GM19397 (cell line): ENCODE measurements around the gene CALHM1.

Experiments
- ATAC-seq: cut with Tn5 transposase; IDR thresholded peaks from one replicate; pipeline ENCODE4 v1.9.1; 2021; ENCODE audit warnings: mild to moderate bottlenecking, moderate library complexity; ENCODE audit not compliant: unreplicated experiment

Gene CALHM1

DNA sequence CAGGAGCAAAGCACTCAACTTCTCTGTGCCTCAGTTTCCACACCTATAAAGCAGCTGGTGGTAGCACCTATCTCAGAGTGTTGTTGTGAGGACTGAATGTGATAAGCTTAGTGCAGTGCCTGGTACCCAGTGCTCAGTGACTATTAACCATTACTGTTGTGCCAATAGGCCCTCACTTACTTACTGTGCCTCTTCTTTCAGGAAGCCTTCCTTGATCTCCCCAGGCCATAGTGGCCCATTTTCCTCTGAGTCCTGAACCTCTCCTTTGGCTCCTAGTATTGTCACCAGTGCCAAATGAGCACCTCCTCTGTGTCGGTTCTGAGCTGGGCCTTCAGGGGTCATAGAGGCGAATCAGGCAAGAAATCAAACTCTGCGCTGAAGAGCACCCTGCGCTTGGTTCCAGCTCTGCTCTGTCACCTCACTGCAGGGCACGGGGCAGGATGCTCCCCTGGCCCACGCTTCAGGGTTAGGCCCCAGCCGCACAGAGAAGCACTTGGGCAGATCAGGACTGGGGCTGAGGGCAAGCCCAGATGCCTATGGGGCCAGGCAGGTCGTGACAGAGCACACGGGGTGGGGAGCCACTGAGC, 2.5 kb downstream of the CALHM1 start:
- no peak for ATAC-seq

DNA sequence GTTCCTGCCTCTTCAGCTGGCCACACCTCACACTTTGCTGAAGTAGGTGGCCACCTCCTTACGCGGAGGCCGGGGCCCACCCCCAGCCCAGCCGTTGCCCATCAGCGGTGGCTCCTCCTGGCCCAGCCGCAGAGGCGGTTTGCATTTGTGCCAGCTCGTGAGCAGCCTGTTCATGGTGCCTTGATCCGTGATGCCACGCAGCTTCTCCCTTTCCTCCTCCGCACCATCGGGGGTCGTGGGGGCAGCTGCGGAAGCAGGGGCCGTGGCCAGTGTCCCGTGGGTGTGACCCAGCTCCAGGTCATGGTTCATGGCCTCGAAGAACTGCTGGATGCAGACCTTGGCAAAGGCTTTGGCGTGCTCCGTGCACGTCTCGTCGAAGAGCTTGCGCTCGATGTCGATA, 3.5 kb downstream of the CALHM1 start:
- no peak for ATAC-seq

DNA sequence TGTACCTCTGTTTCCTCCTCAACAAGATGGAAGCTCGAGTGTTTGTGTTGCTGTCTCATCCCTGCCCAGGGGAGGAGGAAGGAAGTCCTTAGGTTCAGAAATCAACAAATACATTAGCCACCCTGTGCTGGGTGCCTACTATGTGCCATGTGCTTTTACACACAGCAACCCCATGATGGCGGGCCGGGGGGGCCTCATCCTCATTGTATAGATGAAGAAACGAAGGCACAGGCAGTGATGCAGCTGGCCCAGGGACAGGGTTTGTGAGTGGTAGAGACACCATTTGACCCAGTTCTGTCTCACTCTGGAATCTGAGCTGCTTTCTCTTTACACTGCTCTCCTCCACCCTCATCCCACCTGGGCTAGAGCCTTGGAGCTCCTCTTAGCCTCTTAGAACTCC, 4.7 kb downstream of the CALHM1 start:
- ATAC-seq: no peak

DNA sequence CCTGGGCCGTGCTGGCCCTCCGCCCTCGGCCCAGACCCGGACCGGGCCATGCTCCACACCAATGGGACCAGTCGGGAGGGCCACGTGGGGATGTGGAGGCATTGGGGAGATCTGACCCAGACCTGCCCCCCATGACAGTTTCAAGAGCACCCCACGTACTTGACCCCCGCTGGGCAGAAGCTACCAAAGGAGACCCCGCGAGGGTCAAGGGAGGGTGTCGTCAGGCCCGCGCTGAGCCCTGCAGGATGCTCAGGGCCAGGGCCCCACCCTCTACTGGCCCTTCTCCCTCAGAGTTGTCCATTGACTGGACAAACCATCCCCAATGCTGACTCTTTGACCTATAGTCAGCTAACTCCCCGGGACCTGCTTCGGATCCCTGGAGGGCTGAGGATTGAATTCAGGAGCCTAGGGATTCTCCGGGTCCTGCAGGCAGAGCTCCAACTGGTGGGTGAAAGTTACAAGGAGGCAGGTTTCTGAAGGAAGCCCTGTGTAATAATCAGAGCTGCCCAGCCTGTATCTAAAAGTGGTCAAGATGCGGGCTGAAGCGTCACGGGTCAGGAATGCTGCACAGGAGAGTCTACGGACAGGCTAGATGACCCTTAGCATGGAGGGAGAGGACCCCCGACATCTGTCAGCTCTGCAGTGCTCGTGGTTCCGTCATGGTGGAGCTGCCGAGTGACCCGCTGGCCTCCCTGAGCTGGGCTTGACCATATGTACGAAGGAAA, 6.0 kb downstream of the CALHM1 start:
- no peak for ATAC-seq

DNA sequence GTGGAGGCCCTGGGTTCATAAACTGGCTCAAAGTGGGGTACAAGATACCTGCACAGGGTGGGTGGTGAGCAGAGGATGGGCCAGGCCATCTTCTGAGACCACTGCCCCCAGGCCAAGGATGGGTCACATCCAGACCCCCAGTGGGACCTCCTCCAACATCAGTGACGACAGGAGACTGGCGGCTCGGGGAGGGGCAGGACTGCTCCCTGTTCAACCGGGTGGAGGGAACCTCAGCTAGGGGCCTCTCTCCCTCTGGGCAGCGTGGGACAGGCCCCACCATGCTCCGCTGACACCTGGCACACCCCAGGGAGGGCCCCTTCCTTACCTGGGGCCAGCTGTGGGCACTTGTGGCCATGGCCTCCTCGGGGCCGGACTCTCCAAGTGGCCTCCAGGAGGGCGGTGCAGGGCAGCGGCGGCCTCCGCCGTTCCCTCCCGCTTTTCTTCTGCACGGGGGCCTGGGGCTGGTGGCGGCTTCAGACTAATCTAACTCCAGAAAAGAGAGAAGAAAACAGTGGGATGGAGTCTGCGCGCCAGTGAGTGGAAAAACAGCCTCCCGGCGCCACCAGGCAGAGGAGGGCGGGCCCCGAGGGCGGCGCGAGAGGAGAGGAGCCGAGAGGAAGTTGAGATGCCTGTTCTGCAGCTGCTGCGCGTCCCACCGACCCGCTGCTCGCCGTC, 6.7 kb downstream of the CALHM1 start, which contains the start of gene CALHM2:
Gene CALHM2 (minus strand): TSS at position 540 of the 675 bp plus-strand sequence. CDS start 2,429 bp downstream, outside the sequence.
- ATAC-seq: peak; percentile 53

DNA sequence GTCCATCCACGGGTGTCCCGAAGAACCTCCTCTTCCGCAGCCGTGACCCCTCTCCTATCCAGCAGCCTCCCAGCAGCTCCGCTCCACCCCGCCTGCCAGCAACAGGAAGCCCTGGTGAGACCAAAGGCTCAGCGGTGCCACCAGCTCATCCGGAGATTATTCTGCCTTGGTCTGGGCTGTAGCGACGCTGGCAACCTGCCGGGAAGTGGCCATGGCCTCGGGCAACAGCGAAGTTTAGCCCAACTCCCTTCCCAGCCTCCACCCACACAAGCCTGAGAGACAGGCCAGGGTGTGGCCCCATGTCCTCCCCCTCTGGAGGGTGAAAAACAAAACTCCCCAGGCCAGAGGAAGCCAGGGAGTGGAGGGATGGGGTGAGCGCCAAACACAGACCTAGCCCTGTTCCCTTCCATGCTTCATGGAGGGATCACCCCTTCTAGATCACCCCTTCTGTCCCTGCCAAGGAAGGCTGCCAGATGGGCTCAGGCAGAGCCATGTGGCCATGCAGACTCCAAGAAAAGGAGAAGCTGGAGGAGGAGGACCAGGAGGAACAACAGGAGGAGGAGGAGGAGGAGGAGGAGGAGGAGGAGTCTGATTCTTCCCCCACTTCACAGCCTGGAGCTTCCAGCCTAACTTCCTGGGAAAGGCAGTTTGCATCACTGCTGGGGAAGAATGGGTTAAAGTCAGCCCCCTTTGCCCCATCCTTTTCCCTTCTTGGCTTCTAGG, 7.4 kb downstream of the CALHM1 start:
- no peak for ATAC-seq

DNA sequence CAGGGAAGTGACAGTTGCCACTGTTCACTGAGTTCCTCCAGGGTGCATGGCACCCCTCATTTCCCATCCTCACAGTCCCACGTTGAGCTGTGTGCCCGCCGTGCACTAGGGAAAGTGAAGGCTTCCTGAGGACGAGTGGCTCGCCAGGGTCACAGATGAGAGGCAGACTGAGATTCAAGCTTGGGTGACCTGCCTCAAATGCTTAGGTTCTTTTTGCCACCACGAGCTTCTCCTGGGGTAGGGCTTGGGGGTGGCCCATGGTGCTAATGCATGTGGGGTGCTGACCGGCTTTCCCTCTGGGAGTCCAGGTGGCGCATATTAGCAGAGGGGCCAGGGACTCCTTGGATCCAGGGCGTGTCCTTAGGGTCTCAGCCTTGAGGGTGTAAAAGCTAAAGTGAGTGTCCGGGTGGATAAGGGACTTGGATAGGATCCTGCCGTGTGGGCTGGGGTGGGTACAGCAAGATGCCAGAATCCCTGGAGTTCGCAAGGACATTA, 8.5 kb downstream of the CALHM1 start:
- ATAC-seq: no peak

DNA sequence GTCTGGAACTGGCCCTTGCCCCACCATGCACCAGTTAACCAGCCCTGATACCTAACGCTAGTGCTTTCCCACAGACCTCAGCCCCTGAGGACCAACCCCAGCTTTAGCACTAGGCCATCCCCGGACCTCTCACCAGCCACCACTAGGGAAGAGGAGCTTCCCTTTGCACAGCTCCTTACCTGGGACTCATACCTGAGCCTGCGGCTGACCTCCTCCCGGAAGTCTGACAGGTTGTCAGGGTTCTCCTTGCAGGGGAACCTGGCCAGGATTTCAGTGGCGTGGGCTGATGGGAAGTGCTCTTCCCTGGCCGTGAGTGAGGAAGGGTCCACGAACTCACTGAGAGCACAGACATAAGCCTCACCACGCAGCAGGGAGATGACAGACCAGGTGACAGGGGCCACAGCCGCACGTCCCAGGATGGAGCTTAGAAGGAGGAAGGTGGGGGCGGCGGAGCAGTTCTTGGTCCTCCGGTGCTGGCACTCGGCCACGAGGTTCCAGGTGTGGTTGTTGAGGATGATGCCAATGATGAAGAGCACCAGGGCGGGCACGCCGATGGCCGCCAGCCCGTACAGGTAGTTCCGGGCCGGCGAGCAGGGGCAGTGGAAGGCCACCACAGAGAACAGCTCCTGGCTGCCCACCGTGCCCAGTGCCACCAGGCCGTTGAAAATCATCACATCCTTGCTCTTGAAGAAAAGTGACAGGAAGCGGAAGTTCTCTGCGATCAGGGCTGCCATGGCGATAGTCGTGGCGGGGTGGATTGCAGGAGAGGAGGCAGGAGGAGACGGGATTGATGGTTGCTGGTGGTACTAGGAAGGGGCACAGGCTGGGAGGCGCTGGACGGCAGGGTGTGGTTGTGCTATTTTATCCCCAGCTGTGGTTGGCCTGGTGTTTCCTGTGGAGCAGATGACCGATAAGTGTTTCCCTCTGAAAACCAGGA, 9.2 kb downstream of the CALHM1 start:
- no peak for ATAC-seq

DNA sequence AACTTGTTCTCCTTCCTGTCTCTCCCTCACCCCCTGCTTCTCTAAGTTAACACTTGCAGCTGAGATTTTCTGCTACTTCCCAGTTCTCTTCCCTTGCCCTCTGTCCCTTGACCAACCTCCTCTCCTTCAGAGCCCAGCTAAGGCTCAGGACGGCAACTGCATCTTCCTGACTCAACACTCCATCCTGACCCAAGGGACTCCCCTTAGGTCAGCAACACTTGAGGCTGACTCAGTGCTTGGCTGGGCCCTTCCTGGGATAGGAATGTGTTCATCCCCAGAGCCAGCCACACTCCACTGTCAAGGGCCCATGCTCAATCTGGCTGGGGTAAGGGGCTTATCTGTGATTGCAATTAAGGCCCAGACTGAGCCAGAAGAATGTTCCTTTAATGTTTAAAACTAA, 10.0 kb downstream of the CALHM1 start:
- ATAC-seq: no peak

DNA sequence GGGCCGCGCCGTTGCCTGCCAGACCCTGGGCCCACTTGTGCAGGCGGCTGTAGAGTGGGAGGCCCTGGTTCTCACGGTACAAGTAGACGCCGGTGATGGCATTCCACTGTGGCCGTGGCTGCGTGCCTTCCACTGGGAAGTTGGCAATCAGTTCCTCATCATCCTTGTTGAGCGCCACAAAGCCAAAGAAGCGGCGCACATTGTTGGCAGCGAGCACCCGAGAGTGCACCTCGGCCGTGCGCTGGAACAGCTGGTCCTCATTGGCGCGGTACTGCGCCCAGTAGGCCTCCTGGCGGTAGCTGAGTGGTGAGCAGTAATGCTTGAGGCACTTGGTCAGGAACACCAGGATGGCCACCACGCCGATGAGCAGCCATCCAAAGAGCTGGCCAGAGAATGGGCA, 11.5 kb downstream of the CALHM1 start:
- ATAC-seq: no peak

DNA sequence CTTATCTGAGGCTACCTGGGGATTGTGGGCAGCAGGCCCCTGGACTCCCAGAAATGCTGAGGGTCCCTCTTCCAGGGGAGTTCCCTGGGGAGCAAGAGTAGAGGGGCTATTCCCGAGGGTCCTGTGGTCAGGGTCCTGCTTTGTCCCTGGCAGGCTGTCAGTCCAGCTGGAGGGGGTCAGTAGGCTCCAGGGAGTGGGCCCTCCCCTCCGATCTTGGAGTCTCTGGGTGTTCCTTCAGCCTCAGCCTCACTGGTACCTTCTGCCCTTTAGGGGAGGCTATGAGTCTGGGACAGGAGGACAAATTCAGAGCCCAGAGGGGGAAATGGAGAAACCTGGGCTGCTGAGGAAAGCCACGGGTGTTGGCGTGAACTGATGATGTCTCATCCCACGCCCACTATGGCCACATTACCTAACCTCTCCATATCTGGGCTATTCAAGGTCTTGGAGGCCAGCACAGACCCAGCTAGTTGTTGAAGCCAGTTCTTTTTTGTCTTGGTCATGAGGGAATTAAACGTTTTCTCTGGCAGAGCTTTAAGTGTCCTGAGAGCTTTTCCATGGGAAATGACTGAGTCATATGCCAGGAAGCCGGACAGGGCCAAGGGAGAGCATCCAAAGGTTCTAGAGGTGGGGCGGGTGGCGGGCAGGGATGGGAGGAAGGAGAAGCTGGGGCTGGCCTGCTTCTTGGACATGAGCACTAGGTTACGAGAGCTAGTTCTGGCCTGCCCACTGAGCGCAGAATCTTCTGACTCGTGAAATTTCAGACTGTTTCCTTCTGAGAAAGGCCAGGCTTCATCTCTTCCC, 12.7 kb downstream of the CALHM1 start:
- ATAC-seq: no peak

DNA sequence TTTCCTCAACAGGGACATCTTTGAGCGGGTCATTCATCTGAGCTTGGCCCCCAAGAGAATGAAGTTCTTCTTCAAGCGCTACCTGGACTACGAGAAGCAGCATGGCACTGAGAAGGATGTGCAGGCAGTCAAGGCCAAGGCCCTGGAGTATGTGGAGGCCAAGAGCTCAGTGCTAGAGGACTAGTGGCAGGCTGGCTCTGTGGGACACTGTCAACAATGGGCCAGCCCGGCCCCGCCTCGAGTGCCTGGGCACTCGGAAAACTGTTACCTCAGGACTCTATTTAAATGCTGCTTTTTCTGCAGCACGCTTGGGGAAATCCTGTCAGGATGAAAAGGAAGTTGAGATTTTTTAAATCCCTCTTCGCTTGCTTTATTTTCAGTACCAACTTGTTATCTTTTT, 13.3 kb downstream of the CALHM1 start:
- ATAC-seq: no peak

DNA sequence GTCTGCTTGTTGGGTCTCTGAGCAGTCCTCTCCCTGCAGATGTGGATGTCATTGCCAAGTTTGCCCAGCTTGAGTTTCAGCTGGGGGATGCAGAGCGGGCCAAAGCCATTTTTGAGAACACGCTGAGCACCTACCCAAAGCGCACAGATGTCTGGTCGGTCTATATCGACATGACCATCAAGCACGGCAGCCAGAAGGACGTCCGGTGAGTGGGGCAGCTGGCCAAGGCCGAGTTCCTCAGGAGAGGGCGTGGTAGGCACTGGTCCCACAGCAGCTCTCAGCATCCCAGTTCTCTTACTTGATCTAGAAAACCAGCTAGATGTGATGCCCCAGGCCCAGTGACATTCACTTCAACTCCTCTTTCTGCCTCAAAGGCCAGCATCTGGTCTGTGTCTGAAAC, 14.2 kb downstream of the CALHM1 start:
- no peak for ATAC-seq

DNA sequence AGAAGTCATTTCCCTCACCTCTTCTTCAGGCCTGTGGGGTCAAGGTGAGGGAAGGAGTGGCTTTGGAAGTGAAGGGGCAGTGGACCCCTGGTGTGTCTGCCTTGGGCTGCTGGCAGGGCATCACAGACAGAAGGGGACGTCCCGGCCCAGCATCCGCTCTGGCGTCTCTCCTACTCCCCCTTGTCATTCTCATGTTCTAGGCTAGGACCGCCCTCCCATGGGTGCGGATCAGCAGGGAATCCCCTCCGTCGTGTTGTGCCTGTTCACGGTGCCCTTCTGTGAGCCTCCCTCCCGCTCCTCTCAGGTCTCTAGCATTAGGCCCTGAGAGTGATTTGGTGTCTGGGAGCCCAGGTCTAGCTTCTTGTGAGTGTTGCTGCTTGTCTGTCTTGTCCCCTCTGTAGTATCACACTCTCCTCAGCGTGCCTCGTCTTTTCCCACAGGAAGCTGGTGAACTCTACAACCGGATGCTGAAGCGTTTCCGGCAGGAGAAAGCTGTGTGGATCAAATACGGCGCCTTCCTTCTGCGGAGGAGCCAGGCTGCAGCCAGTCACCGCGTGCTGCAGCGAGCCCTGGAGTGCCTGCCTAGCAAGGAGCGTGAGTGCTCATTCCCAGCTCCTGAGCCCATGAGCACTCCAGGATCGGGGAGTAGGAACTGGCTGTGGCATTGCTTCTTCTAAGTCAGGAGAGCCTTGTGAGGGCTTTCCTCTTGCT, 15.1 kb downstream of the CALHM1 start:
- ATAC-seq: no peak

DNA sequence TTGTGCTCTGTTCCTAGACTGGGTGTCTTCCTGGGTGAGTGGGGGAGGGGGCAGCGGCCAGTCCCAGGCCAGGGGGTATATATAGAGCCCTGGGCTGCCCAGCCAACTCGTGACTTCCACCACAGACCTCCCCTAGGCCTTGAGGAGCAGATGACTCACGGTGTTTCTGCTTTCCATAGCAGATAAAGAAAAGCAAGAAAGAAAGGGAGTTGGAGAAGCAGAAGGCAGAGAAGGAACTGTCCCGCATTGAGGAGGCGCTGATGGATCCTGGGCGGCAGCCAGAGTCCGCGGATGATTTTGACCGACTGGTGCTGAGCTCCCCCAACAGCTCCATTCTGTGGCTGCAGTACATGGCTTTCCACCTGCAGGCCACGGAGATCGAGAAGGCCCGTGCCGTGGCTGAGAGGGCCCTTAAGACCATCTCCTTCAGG, 16.7 kb downstream of the CALHM1 start:
- ATAC-seq: no peak

DNA sequence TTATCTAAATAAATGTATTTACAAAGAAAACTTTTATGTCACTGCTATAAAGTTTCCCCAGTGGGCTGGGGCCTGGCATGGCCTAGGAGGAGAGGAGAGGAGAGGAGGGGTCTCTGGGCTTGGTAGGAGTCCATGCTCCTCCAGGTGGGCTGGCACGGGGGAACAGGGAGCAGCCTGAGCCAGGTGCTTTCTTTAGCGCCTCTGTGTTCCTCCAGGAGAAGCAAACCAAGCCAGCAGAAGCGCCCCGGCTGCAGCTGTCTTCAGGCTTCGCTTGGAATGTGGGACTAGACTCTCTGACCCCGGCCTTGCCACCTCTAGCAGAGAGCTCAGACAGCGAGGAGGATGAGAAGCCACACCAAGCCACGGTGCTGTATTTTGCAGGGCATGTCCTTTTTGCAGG, 17.1 kb downstream of the CALHM1 start:
- no peak for ATAC-seq

DNA sequence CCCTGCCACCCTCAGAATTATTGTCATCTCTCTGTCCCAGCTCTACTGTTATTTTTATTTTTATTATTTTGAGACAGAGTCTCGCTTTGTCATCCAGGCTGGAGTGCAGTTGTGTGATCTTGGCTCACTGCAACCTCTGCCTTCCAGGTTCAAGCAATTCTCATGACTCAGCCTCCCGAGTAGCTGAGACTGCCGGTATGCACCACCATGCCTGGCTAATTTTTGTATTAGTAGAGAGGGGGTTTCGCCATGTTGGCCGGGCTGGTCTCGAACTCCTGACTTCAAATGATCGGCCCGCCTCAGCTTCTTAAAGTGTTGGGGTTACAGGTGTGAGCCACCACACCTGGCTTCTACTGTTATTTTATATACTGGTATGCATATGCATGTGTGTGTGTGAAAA, 17.5 kb downstream of the CALHM1 start:
- ATAC-seq: no peak

DNA sequence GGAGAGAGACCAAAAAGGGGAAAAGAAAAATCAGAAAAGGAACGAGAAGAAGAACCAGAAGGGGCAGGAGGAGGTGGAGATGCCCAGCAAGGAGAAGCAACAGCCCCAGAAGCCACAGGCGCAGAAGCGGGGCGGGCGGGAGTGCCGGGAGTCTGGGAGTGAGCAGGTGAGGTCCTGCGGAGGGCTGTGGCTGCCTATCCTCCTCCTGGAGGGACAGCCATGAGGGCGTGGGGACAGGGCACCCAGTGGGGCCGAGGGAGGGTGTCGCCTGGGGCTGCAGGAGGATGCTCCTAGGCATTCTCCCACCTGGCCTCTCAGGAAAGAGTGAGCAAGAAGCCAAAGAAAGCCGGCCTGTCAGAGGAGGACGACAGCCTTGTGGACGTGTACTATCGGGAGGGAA, 18.3 kb downstream of the CALHM1 start:
- ATAC-seq: no peak

DNA sequence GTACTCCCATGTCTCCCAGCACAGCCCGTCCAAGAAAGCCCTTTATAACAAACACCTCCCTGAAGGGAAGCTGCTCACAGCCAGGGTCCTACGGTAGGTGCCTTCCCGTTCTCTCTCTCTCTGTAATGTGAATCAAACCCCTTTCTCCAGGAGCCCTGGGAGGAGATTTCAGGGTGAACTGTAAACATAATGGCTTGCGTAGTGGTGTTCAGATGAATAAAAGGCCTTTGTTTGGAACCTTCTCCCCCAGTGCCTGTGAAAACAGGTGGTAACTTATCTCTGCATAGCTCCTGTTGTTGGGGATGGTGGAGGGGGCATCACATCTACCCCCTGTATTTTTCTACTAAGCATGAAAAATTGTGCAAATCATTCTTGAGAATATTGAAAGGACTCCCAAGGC, 18.9 kb downstream of the CALHM1 start:
- no peak for ATAC-seq
